ENCODE data around the gene SMYD2.

DNA sequence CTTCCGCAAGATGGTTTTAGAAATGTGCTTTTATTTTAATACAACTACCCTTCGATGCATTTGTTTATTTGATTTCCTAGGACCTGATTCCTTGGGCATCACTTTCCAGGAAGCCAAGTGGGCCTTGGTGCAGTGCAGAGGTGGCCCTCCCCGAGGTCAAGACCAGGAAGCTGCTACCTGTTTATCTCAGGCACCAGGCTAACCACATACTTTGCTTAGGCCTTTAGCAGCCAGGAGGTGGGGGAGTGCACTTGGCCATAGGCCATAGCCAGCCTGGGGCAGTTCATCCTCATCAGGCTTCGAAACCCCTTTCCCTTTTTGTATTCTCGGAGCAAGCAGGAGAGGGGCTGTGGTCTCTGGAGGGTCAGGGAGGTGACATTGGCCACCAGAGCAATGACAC lies 45.4 kb downstream of the SMYD2 start:
- TF ChIP-seq, protein P1, sequence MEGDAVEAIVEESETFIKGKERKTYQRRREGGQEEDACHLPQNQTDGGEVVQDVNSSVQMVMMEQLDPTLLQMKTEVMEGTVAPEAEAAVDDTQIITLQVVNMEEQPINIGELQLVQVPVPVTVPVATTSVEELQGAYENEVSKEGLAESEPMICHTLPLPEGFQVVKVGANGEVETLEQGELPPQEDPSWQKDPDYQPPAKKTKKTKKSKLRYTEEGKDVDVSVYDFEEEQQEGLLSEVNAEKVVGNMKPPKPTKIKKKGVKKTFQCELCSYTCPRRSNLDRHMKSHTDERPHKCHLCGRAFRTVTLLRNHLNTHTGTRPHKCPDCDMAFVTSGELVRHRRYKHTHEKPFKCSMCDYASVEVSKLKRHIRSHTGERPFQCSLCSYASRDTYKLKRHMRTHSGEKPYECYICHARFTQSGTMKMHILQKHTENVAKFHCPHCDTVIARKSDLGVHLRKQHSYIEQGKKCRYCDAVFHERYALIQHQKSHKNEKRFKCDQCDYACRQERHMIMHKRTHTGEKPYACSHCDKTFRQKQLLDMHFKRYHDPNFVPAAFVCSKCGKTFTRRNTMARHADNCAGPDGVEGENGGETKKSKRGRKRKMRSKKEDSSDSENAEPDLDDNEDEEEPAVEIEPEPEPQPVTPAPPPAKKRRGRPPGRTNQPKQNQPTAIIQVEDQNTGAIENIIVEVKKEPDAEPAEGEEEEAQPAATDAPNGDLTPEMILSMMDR (IDR thresholded peaks at IDR 0.05) = no peak
- TF ChIP-seq POLR2A (IDR thresholded peaks at IDR 0.05) = no peak

All from body of pancreas (tissue), 4 donors.